Upper lobe of right lung (tissue), 1 donor: ENCODE results near the gene LDB1. TPM values are rescaled to one million over a fixed set of nuclear protein-coding genes. Genes with fewer than 3 reads are reported as not detected.
A peak's percentile ranks its signal among the peaks of the same experiment; 100 is the strongest.

ENCODE experiments used
- ATAC-seq: fragments of 200-7000 bp; cut with Tn5 transposase; one replicate; pipeline ENCODE4 v1.9.1; 2020; ENCODE audit warnings: mild to moderate bottlenecking, moderate library complexity
- DNase-seq: peaks from one replicate; pipeline ENCODE4 v3.0.0-alpha.2; 2020
- H3K27ac ChIP-seq: fragments of 200-600 bp; one replicate; pipeline ENCODE4 v1.8.0; 2022
- H3K27me3 ChIP-seq: fragments of 200-600 bp; one replicate; pipeline ENCODE4 v1.8.0; 2022; ENCODE audit warnings: mild to moderate bottlenecking
- H3K36me3 ChIP-seq: fragments of 200-600 bp; one replicate; pipeline ENCODE4 v1.8.0; 2022
- H3K4me1 ChIP-seq: fragments of 200-600 bp; one replicate; pipeline ENCODE4 v1.8.0; 2022
- H3K4me3 ChIP-seq: fragments of 200-600 bp; one replicate; pipeline ENCODE4 v1.8.0; 2022; ENCODE audit warnings: mild to moderate bottlenecking
- H3K9me3 ChIP-seq: fragments of 200-600 bp; one replicate; pipeline ENCODE4 v1.8.0; 2022
- CTCF ChIP-seq: fragments of 200-600 bp; IDR thresholded peaks from one replicate; pipeline ENCODE4 v1.8.0; 2022; ENCODE audit warnings: antibody characterized with exemption
- intact Hi-C: fragments of 100-400 bp; cut with DNase I; formaldehyde crosslinking; loops from one replicate; pipeline ENCODE4 v1.11.0; 2022
- total RNA-seq: library from RNA; stranded (reverse); fragmentation: NEBNext Ultra II Directional; extraction: Animal tissue kit (Norgen Biotek cat#: 25700); gene quantifications from one replicate; pipeline ENCODE4 v1.2.1, GENCODE V29; 2021
- donor health status: DM: no; HTN: yes; CAD: no; lungs with severe emphysema.

LDB1 gene
- total RNA-seq, 1 donor from 2014 or later = 60.1 TPM

- no peak for TF ChIP-seq CTCF
Observed at GRCh38 chr10:102157224-102157623, 37.1 kb upstream of the LDB1 start.

GRCh38 chr10:102154466-102155116 lies 34.4 kb upstream of the LDB1 start:
- Histone ChIP-seq H3K36me3 (peaks cover 50% of the 10 kb centered on the region), H3K4me3 (no peak overlapping the region), H3K27ac (no peak overlapping the region), H3K9me3 (no peaks in the 10 kb centered on the region), H3K27me3 (no peaks in the 10 kb centered on the region), H3K4me1 (peaks cover 21% of the 10 kb centered on the region)
- ATAC-seq (no peak), DNase-seq (no peak)
- intact Hi-C loops = no loop called here
- no peak for TF ChIP-seq CTCF

More at GRCh38 chr10:102157224-102157623, 37.1 kb upstream of the LDB1 start:
- Histone ChIP-seq H3K9me3 (no peaks in the 10 kb centered on the region), H3K4me3 (no peak overlapping the region), H3K4me1 (peaks cover 16% of the 10 kb centered on the region), H3K36me3 (peaks cover 66% of the 10 kb centered on the region), H3K27ac (no peak overlapping the region), H3K27me3 (no peaks in the 10 kb centered on the region)
- intact Hi-C loops = no loop called here
- no peak for DNase-seq
- ATAC-seq = no peak

GRCh38 chr10:102153093-102153620 lies 33.0 kb upstream of the LDB1 start:
- H3K4me3 ChIP-seq = peak overlapping the region; percentile 83
- no peak for DNase-seq
- peaks cover 50% of the 10 kb centered on the region for H3K36me3 ChIP-seq
- no peaks in the 10 kb centered on the region for H3K27me3 ChIP-seq
- peak overlapping the region; percentile 91 for H3K27ac ChIP-seq
- no peak for ATAC-seq
- H3K9me3 ChIP-seq = no peaks in the 10 kb centered on the region
- no peak for TF ChIP-seq CTCF
- intact Hi-C loops = no loop called here
- H3K4me1 ChIP-seq = peaks cover 21% of the 10 kb centered on the region

GRCh38 chr10:102152545-102152890 lies 32.4 kb upstream of the LDB1 start:
- DNase-seq = no peak
- TF ChIP-seq CTCF = no peak
- peak; percentile 12 for ATAC-seq
- H3K4me3 ChIP-seq = peak overlapping the region; percentile 83
- peak overlapping the region; percentile 91 for H3K27ac ChIP-seq
- intact Hi-C loops = no loop called here
- peaks cover 21% of the 10 kb centered on the region for H3K4me1 ChIP-seq
- H3K9me3 ChIP-seq = no peaks in the 10 kb centered on the region
- H3K36me3 ChIP-seq = peaks cover 50% of the 10 kb centered on the region
- no peaks in the 10 kb centered on the region for H3K27me3 ChIP-seq

- intact Hi-C loops = no loop called here
- Histone ChIP-seq H3K4me1 (peaks cover 21% of the 10 kb centered on the region), H3K27me3 (no peaks in the 10 kb centered on the region), H3K4me3 (peak within 1 kb of the TSS; percentile 83), H3K36me3 (peaks cover 50% of the 10 kb centered on the region), H3K27ac (peak within 1 kb of the TSS; percentile 91), H3K9me3 (no peaks in the 10 kb centered on the region)
- TF ChIP-seq CTCF = no peak
- DNase-seq (peak; percentile 99), ATAC-seq (peak; percentile 98)
Observed at GRCh38 chr10:102151774-102152544, 31.8 kb upstream of the LDB1 start, which contains the start of gene NOLC1. Gene NOLC1 (plus strand): TSS chr10:102152389. CDS start chr10:102152411, 22 bp downstream.
